SHP77 (cell line): Measurements from ENCODE around the gene RABIF.
"Not testable (repeated sequence)": the region's sequence is repeated elsewhere in the genome, so short reads cannot be mapped to it uniquely, and the experiment has no call there.

Experiments
- DNase-seq, 2 experiments: peaks; one replicate each; lab custom pipeline; 2025; lab: John Stamatoyannopoulos, UW

The RABIF gene

GRCh38 chr1:202834771-202835547 is 54.0 kb downstream of the RABIF start:
- DNase-seq = no peak

DNA sequence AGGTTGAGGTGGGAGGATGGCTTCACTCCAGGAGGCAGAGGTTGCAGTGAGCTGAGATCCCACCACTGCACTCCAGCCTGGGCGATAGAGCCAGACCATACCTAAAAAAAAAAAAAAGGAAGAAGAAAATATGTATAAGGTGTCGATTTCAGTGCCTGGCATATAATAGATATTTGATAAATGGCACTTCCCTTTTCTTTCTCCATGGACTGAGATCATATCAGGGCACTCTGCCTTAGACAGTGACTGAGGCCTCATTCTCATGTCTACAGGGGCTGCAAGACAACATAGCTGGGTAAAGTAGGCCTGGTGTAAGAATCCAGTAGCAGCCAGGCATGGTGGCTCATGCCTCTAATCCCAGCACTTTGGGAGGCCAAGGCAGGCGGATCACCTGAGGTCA is 57.0 kb downstream of the RABIF start:
- no peak for DNase-seq

- not testable (repeated sequence) for DNase-seq
Measured at GRCh38 chr1:202829223-202829622, 59.7 kb downstream of the RABIF start.
